ENCODE data around the gene SCYGR1. TPM values are rescaled to one million over a fixed set of nuclear protein-coding genes. Genes with fewer than 3 reads are reported as not detected.
"Not testable (repeated sequence)": the region's sequence is repeated elsewhere in the genome, so short reads cannot be mapped to it uniquely, and the experiment has no call there.

Gene SCYGR1
- total RNA-seq, 6 experiments from 2014 or later: not detected

DNA sequence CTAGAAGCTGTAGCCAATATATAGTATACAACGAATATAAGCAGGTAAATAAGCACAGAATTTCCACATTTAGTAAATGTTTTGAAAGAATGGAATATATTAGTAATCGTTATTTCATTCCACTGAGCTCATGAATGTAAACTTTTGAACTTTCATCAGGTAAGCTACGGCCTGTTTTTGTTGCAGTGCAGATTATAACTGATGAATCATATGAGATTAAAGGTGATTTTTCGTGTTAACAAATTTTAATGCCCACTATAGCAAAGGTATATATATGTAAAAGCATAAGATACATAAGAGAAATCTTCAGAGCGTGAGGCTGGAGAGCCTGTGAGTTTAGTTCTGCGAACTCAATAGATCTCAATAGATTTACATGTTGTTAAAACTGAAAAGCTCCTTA is 1.1 kb downstream of the SCYGR1 start:
- H3K27ac Mint-ChIP-seq: peak overlapping the region; percentile 21; the same call in 1 of the 2 replicates

DNA sequence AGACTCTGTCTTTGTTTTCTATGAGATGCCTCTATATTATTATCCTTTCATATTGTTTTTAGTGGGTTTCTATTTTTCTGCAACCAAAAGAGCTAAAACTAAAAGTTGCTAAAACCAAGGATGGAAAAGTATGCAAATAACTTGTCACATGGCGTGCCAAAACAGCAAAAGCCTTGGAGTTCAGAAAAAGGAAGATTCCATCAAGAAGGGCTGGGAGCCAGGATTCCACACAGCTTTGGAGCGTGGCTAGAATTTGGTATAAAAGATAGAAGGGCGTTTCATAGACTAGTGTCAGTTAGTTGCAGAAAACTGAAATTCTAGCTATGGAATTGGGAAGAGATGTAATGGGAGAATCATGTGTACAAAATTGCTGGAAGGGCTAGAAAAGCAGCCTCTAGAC is 4.1 kb downstream of the SCYGR1 start:
- no peaks in the 10 kb centered on the region; the same call in 1 of the 2 replicates for H3K27me3 Mint-ChIP-seq (ENCODE audit: insufficient read depth)
- no peak overlapping the region for H3K27ac Mint-ChIP-seq
- H3K4me3 Mint-ChIP-seq: no peak overlapping the region
- peaks cover 4% of the 10 kb centered on the region; the same call in 1 of the 2 replicates for H3K9me3 Mint-ChIP-seq
- no peak for DNase-seq
- H3K36me3 Mint-ChIP-seq (ENCODE audit: low read depth): peaks cover 4% of the 10 kb centered on the region; the same call in 1 of the 2 replicates
- TF ChIP-seq, protein P1, sequence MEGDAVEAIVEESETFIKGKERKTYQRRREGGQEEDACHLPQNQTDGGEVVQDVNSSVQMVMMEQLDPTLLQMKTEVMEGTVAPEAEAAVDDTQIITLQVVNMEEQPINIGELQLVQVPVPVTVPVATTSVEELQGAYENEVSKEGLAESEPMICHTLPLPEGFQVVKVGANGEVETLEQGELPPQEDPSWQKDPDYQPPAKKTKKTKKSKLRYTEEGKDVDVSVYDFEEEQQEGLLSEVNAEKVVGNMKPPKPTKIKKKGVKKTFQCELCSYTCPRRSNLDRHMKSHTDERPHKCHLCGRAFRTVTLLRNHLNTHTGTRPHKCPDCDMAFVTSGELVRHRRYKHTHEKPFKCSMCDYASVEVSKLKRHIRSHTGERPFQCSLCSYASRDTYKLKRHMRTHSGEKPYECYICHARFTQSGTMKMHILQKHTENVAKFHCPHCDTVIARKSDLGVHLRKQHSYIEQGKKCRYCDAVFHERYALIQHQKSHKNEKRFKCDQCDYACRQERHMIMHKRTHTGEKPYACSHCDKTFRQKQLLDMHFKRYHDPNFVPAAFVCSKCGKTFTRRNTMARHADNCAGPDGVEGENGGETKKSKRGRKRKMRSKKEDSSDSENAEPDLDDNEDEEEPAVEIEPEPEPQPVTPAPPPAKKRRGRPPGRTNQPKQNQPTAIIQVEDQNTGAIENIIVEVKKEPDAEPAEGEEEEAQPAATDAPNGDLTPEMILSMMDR (IDR thresholded peaks at IDR 0.05): no peak
- peaks cover 21% of the 10 kb centered on the region for H3K4me1 Mint-ChIP-seq (ENCODE audit: low read depth)

More for the DNA sequence above, 1.1 kb downstream of the SCYGR1 start:
- Mint-ChIP-seq H3K4me1 (ENCODE audit: low read depth) (peaks cover 15% of the 10 kb centered on the region), H3K4me3 (no peak overlapping the region), H3K27me3 (ENCODE audit: insufficient read depth) (no peaks in the 10 kb centered on the region; the same call in 1 of the 2 replicates), H3K36me3 (ENCODE audit: low read depth) (peaks cover 9% of the 10 kb centered on the region; the same call in 1 of the 2 replicates), H3K9me3 (peaks cover 5% of the 10 kb centered on the region; the same call in 1 of the 2 replicates)
- TF ChIP-seq, protein P1 (IDR thresholded peaks at IDR 0.05): no peak
- DNase-seq: no peak

DNA sequence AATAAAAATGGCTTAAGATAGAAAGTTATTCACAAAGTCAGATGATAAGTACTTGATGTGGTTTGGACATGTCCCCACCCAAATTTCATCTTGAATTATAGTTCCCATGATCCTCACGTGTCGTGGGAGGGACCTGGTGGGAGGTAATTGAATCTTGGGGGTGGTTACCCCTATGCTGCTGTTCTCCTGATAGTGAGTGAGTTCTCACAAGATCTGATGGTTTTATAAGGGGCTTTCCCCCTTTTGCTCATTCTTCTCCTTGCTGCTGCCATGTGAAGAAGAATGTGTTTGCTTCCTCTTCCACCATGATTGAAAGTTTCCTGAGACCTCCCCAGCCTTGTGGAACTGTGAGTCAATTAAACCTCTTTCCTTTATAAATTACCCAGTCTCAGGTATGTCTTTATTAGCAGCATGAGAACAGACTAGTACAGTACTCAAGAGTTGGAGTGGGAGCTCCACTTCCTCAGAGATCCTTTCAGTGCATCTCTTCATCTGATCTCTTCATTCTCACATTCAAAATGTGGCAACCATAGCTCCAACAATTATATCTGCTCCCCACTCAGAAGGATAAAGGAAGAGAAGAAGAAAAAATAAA is 5.4 kb downstream of the SCYGR1 start:
- not testable (repeated sequence) for H3K36me3 Mint-ChIP-seq (ENCODE audit: low read depth); H3K9me3 Mint-ChIP-seq; H3K27ac Mint-ChIP-seq; H3K4me3 Mint-ChIP-seq; H3K27me3 Mint-ChIP-seq (ENCODE audit: insufficient read depth); DNase-seq
- peaks cover 30% of the 10 kb centered on the region for H3K4me1 Mint-ChIP-seq (ENCODE audit: low read depth)

DNA sequence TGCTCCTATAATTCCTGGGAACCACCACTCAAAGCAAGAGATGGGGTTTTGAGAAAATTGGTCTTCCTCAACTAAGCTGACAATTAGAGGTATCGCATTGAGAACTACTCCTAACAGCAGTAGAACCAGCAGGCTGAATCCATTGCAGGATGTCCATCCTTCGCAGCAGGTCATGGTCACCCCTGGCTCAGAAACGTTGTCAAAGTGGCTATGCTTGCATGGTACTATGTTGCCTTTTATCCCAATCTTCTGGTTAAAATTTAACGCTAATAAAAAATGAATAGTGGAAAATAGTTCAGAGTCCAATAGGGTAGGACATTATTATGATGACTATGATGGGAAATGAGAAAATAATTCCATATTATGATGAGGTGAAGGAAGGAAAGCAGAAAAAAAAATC is 8.7 kb downstream of the SCYGR1 start, which contains the start of gene TM4SF20:
TSS of gene TM4SF20 (minus strand) at position 212 of the 400 bp plus-strand sequence. CDS start at position 174, 38 bp downstream.
- H3K9me3 Mint-ChIP-seq: no peaks in the 10 kb centered on the region
- no peaks in the 10 kb centered on the region; the same call in none of the 2 replicates for H3K27me3 Mint-ChIP-seq (ENCODE audit: insufficient read depth)
- no peaks in the 10 kb centered on the region for H3K36me3 Mint-ChIP-seq (ENCODE audit: low read depth)

DNA sequence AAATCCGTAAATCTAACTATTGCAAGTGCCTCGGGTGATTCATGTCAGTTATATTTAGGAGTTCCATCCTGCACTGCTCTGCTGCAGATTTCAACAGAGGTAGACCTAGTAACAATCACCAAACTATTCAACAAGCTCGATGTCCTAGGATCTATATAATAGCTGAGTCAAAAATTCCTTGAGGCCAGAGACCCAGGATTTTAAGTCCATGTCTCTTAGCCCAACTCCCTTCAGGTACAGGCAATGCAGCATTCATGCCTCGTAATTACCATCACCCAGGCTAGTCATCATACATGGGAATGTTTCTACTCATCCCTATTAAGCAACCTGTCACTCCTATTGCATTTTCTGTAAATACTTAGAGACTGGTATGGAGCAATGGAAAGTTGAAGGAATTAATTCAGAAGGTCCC is 9.4 kb downstream of the SCYGR1 start:
- DNase-seq: peak; percentile 57
- H3K27me3 Mint-ChIP-seq (ENCODE audit: insufficient read depth): no peaks in the 10 kb centered on the region; the same call in none of the 2 replicates
- peak overlapping the region; percentile 38; the same call in 1 of the 2 replicates for H3K4me3 Mint-ChIP-seq
- TF ChIP-seq, protein P1 (IDR thresholded peaks at IDR 0.05): no peak
- peak overlapping the region; percentile 74 for H3K27ac Mint-ChIP-seq
- H3K4me1 Mint-ChIP-seq (ENCODE audit: low read depth): peaks cover 60% of the 10 kb centered on the region
- H3K9me3 Mint-ChIP-seq: no peaks in the 10 kb centered on the region
- H3K36me3 Mint-ChIP-seq (ENCODE audit: low read depth): no peaks in the 10 kb centered on the region

More for the DNA sequence above, 8.7 kb downstream of the SCYGR1 start, which contains the start of gene TM4SF20:
- no peak for DNase-seq
- Mint-ChIP-seq H3K4me1 (ENCODE audit: low read depth) (peaks cover 59% of the 10 kb centered on the region), H3K27ac (peak within 1 kb of the TSS; percentile 74), H3K4me3 (peak within 1 kb of the TSS; percentile 38; the same call in 1 of the 2 replicates)
- TF ChIP-seq, protein P1 (IDR thresholded peaks at IDR 0.05): no peak

Measured in HFFc6 (cell line).